GM21423 (cell line): Measurements from ENCODE around the gene GIT1.
A peak's percentile ranks its signal among the peaks of the same experiment; 100 is the strongest.

Source experiments
- ATAC-seq: cut with Tn5 transposase; IDR thresholded peaks from one replicate; pipeline ENCODE4 v1.9.1; 2021; ENCODE audit warnings: mild to moderate bottlenecking, moderate library complexity; ENCODE audit not compliant: unreplicated experiment

Gene GIT1

GRCh38 chr17:29594519-29595090 is 5.2 kb upstream of the GIT1 start:
- no peak for ATAC-seq

DNA sequence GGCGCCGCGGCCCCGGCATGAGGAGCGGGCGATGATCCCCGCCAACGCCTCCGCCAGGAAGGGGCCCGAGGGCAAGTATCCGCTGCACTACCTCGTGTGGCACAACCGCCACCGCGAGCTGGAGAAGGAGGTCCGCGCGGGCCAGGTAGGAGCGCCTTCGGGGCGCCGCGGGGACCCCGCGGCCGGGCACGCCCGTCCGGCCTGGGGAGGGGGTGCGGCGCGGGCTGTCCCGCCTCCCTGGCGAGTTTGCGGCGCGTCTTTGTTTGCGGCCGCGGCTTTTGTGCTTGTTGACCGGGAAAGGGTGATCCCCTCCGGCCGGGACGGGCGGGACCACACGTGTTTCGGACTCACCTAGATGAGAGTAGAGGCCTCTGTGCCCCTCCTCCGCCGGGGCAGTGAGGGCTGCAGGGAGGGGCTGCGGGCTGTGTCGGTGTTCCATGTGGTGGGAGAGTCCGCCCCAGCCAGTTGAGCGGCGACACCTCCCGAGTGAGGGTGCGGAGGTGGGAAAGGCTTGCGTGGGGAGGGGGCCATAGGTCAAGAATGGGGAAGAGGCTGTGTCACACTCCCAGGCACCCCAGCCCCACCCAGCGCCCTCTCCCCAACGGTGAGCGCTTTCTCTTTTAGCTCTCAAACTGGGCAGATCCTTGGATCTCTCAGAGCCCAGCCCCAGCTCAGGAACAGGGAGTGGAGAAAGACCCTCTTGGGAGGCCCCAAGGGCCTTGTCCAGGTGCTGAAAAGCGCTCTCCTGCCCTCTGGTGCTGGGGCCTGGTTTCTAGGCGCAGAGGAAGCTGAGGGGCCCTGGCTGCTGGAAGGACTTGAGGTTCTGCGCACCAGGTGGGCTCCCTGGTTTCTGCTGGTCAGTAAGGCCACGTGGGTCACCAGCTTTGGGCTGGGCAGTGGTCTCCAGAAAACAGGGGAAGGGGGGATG is 4.4 kb upstream of the GIT1 start:
- ATAC-seq = no peak

GRCh38 chr17:29592850-29593551 is 3.6 kb upstream of the GIT1 start, which contains the start of gene ANKRD13B:
Gene ANKRD13B (plus strand): TSS chr17:29593132. CDS start chr17:29593622, 490 bp downstream.
- no peak for ATAC-seq

GRCh38 chr17:29591737-29592608 is 2.5 kb upstream of the GIT1 start:
- ATAC-seq = no peak

GRCh38 chr17:29591146-29591736 is 1.8 kb upstream of the GIT1 start:
- no peak for ATAC-seq

GRCh38 chr17:29590411-29591145 is 1.1 kb upstream of the GIT1 start:
- ATAC-seq = no peak

DNA sequence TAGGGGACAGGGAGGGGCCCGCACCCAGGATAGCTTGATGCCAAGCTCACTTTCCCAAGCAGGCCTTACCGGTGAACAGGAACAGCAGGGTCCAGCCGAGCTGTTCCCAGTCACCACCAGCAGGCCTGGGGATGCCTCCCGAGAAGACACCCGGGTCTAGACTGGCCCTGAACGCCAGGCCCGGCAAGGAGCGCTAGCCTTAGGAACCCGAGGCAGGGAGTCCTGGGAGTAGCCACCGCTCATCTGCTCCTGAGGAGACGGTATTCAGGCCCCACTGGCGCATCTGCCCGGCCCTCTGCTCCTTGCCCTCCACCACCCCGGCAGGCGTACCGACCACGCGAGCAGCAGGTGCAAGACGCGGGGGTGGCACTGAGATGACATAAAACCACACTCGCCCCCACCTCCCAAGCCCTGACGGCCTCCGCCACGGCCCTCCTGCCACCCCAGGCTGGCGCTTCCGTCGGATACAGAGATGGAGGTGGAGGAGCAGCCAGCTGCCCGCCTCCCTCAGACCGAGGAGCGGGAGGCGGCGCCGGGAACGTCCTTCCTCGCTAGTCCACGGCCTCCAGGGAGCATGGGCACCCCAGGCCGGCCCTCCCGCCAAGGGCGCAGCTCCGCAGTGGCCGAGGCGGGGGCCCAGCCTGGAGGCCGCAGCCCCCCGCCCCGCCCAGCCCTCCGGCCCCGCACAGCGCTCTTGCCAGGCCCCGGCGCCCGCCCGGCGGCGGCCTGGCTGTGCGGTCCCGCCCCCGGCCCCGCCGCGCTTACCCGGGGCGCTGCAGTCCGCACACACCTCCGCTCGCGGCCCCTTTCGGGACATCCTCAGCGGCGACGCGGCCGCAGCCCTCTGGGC is 661 bp downstream of the GIT1 start:
- peak; percentile 9 for ATAC-seq

DNA sequence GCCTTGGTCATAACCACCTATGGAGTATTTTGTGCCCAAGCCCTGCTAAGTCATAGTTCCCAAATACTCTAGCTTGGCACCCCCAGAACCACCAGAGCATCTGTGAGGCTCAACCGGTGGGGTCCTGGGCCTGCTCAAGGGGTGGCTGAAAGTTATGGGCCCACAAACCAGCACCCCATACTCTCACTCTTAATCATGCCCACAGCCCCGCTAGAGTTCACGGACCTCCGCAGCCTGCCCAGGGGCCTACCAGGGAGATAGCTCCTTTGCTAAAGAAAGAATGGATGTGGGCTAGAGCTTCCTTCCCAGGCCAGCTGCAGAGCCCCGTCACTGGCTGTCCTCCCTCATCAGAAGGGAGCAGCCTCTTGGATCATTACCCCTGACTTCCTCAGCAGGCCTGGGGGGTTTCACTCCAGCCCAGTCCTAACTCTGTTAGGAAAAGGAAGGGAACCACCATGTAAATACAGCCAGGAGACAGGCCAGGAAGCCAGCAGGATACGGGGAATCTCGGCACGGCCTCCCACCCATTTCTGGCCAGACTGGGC is 1.4 kb downstream of the GIT1 start:
- no peak for ATAC-seq

DNA sequence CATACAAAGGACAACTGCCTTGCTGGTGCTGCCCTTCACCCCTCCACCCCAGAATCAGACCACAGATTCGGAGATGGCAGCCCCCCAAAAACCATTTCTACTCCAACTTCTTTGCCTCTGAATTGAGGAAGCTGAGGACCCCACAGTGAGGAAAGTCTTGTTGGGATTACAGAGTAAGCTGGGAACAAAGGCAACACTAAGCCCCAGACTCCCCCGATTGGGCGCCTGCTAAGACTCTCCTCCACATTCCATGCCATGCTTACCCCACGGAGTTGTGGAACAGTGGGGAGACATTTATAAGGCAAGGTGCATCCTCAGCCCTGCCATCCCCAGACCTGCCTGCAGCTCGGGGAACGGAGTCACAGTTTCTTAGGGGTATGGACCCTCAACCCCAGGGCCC is 1.9 kb downstream of the GIT1 start:
- ATAC-seq = no peak

GRCh38 chr17:29586676-29587469 is 2.6 kb downstream of the GIT1 start:
- ATAC-seq = no peak

- no peak for ATAC-seq
Measured at GRCh38 chr17:29585080-29585751, 4.2 kb downstream of the GIT1 start.

DNA sequence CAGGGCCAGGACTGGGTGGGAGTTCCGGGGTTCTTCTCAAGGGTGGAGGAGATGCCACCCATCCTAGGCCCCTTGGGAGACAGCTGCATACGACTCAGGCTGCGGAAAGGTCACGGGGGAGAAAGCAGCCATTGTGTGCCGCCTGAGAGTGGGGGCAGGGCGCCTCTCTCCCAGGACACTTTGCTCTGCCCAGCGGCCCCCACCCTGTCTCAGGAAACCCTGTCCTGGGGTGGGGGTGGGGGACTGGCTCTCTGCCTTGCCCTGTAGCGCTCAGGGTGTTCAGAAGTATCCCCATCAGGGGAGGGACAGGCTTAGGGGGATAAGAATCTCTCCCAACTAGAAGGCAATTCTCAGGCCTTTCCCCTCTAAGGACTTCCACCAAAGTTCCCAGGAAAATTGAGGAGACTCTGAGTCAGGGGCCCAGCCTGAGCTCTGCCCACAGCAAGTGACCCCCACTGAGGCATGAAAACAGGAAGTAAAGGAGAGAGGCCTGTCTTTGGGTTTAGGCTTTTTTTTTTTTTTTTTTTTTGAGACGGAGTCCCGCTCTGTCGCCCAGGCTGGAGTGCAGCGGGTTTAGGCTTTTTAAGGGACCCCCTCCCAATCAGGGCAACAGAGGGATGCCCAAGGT is 4.9 kb downstream of the GIT1 start:
- no peak for ATAC-seq

DNA sequence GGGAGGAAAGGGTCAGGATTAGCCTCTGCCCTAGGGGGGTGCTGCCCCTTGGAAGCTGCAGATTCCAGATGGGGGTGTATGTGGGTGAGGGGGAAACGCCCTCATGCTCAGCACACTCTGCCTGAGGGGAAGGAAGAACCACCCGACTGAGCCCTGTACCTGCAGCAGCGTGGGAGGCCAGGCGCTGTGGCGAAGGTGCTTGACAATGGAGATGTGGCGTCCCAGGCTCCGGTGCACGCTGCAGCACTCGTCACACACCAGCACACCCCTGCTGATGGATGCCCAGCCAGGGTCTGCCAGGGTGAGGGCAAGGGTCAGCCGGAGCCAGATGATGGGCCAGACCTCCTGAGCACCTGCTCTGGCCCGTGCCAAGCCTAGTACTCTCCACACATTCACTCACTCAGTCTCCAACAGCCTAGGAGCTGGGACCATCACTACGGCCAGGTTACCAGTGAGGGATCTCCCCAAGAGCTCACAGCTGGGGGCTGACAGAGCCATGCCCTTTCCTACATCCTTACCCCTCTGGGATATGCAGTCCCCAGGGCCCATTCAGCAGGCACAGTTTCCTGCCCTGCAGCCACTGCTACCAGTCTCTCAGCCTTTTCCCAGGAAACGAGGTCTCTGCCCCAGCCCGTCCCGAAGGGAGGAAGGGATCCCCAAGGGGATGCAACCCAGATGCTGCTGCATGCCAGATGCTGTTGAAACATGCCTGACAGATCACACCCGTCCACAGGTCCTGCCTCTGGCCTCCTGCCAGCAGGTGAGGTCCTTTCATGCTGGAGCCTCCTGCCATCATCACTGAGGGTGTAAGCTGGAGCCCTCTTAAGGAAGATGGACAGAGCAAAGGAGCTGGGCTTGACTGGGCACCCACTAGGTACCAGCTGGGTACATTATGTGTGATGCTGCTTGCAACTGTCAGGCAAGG is 5.9 kb downstream of the GIT1 start:
- ATAC-seq = no peak

DNA sequence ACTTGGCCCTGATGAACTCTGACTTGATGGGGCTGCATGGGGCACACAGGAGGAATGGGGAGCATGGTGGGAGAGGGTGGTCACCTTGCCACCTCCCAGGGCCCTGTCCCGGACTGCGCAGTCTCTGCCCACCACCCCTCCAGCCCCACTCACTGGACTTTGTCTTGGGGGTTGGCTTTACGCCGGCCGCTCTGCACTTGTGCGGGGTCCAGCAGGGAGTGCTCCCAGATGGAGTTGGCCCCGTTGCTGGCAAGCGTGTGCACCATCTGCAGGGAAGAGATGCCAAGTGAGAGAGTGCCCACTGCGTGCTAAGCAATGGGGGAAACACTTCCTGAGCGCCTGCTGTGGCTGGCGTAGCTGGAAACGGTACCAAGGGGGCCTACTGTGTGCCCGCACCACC is 6.7 kb downstream of the GIT1 start:
- ATAC-seq = no peak

DNA sequence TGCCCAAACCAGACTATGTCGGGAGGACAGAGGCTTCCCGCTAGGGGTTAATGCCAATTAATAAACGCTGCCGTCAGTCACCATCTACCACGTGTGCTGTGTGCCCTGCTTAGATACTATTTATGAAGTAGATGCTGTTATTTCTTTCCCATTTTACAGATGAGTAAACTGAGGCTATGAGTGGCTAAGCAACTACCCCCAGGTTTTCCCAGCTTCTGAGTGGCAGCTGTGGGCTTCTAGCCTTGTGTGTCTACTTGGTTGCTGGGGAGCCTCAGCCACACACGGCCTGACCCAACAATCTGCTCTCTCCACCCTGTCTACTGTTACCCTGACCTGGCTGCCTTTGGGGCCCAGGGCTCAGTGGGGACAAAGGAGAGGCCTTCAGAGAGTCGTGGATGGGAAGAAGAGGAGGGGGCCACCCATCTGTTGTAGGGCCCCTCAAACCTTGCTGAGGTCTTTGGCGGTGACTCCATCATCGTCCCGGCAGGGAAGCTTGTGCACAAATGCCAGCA is 7.1 kb downstream of the GIT1 start:
- no peak for ATAC-seq
